OCI-LY1 (cell line): ENCODE data around the gene ABCA4.

ENCODE experiments used
- H2AFZ ChIP-seq: fragments of 200-600 bp; sonication (generic), shearing (Covaris generic); 2 replicates; pipeline ENCODE4 v1.6.0; 2014; ENCODE audit warnings: antibody characterized with exemption, mild to moderate bottlenecking, low read length
- H3F3A ChIP-seq: fragments of 200-600 bp; sonication (generic), shearing (Covaris generic); 2 replicates; pipeline ENCODE4 v1.6.0; 2014; ENCODE audit warnings: mild to moderate bottlenecking, antibody characterized with exemption, low read length, moderate library complexity; ENCODE audit not compliant: insufficient read depth
- H3K27ac ChIP-seq: fragments of 200-600 bp; sonication (generic); 2 replicates; pipeline ENCODE4 v1.5.1; 2014; ENCODE audit warnings: low read length, mixed run types, mild to moderate bottlenecking, low read depth; ENCODE audit not compliant: poor library complexity, severe bottlenecking
- H3K27me3 ChIP-seq: fragments of 200-600 bp; sonication (generic); 2 replicates; pipeline ENCODE4 v1.6.0; 2014; ENCODE audit warnings: antibody characterized with exemption, mild to moderate bottlenecking, low read length, moderate library complexity; ENCODE audit not compliant: insufficient read depth
- H3K36me3 ChIP-seq: fragments of 200-600 bp; sonication (generic); 2 replicates; pipeline ENCODE4 v1.6.1; 2014; ENCODE audit warnings: mild to moderate bottlenecking, antibody characterized with exemption, low read length, moderate library complexity, mixed read lengths; ENCODE audit not compliant: insufficient read depth
- H3K4me1 ChIP-seq: fragments of 200-600 bp; sonication (generic); 2 replicates; pipeline ENCODE4 v1.5.1; 2014; ENCODE audit warnings: mild to moderate bottlenecking, low read length, moderate library complexity; ENCODE audit not compliant: insufficient read depth, severe bottlenecking
- H3K4me2 ChIP-seq: fragments of 200-600 bp; sonication (generic), shearing (Covaris generic); 2 replicates; pipeline ENCODE4 v1.6.1; 2014; ENCODE audit warnings: low read length
- H3K4me3 ChIP-seq: fragments of 200-600 bp; sonication (generic); 2 replicates; pipeline ENCODE4 v1.5.1; 2014; ENCODE audit warnings: low read length, low read depth, mild to moderate bottlenecking, mixed read lengths; ENCODE audit not compliant: poor library complexity, severe bottlenecking
- H3K79me2 ChIP-seq: fragments of 200-600 bp; shearing (Covaris generic); 2 replicates; pipeline ENCODE4 v1.6.1; 2016; ENCODE audit warnings: mixed run types, low read length, mixed read lengths; ENCODE audit not compliant: insufficient read depth
- H3K9ac ChIP-seq: fragments of 200-600 bp; sonication (generic), shearing (Covaris generic); 2 replicates; pipeline ENCODE4 v1.6.1; 2014; ENCODE audit warnings: mild to moderate bottlenecking, low read length, mixed read lengths
- H3K9me2 ChIP-seq: fragments of 200-600 bp; sonication (generic), shearing (Covaris generic); 2 replicates; pipeline ENCODE4 v1.6.1; 2014; ENCODE audit warnings: low read depth, mild to moderate bottlenecking, low read length, mixed read lengths
- H3K9me3 ChIP-seq: fragments of 200-600 bp; shearing (Covaris generic); 2 replicates; pipeline ENCODE4 v1.6.1; 2014; ENCODE audit warnings: low read length, mixed read lengths
- H4K20me1 ChIP-seq: fragments of 200-600 bp; sonication (generic), shearing (Covaris generic); 2 replicates; pipeline ENCODE4 v1.6.0; 2016; ENCODE audit warnings: mild to moderate bottlenecking, low read length; ENCODE audit not compliant: insufficient read depth
- EZH2 ChIP-seq: fragments of 200-600 bp; sonication (generic), shearing (Covaris generic); IDR thresholded peaks from 2 replicates; pipeline ENCODE4 v1.8.0; 2017; ENCODE audit warnings: borderline replicate concordance, mixed run types, mild to moderate bottlenecking, antibody characterized with exemption, low read length, moderate library complexity, mixed read lengths
- TF ChIP-seq, protein P1 (sequence below): fragments of 200-600 bp; sonication (generic), shearing (Covaris generic); IDR thresholded peaks from 2 replicates; pipeline ENCODE4 v1.5.1; 2017; ENCODE audit warnings: mild to moderate bottlenecking, antibody characterized with exemption, low read length, moderate library complexity, mixed read lengths

The ABCA4 gene

DNA sequence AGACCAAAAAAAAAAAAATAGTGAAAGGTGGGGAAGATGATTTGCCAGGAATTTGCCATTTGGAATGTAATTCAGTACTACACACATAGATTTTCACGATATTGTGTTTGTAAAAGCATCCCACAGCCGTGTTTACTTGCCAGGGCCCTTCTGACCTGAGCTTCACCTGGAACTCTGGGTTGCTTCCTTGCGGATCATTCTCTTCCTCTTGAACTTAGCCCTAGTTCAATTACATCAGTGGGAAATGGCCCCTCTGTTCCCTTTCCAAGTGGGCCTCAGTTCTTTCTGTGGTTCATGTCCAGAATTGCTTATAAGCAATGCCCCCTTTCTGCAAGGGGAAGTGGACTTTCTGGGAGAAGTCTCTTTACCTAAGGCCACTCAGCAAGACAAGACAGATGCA, 41.0 kb downstream of the ABCA4 start:
- Histone ChIP-seq H2AFZ (no peak overlapping the region), H3K36me3 (no peaks in the 10 kb centered on the region), H3K27ac (no peak overlapping the region), H3K4me1 (no peaks in the 10 kb centered on the region), H3F3A (no peaks in the 10 kb centered on the region), H3K4me2 (no peak overlapping the region), H4K20me1 (no peaks in the 10 kb centered on the region), H3K9ac (no peak overlapping the region), H3K9me3 (no peaks in the 10 kb centered on the region), H3K4me3 (no peak overlapping the region), H3K79me2 (no peaks in the 10 kb centered on the region), H3K9me2 (no peaks in the 10 kb centered on the region), H3K27me3 (no peaks in the 10 kb centered on the region; the same call in 1 of the 2 replicates)
- TF ChIP-seq EZH2 = no peak
- TF ChIP-seq, protein P1, sequence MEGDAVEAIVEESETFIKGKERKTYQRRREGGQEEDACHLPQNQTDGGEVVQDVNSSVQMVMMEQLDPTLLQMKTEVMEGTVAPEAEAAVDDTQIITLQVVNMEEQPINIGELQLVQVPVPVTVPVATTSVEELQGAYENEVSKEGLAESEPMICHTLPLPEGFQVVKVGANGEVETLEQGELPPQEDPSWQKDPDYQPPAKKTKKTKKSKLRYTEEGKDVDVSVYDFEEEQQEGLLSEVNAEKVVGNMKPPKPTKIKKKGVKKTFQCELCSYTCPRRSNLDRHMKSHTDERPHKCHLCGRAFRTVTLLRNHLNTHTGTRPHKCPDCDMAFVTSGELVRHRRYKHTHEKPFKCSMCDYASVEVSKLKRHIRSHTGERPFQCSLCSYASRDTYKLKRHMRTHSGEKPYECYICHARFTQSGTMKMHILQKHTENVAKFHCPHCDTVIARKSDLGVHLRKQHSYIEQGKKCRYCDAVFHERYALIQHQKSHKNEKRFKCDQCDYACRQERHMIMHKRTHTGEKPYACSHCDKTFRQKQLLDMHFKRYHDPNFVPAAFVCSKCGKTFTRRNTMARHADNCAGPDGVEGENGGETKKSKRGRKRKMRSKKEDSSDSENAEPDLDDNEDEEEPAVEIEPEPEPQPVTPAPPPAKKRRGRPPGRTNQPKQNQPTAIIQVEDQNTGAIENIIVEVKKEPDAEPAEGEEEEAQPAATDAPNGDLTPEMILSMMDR = no peak

DNA sequence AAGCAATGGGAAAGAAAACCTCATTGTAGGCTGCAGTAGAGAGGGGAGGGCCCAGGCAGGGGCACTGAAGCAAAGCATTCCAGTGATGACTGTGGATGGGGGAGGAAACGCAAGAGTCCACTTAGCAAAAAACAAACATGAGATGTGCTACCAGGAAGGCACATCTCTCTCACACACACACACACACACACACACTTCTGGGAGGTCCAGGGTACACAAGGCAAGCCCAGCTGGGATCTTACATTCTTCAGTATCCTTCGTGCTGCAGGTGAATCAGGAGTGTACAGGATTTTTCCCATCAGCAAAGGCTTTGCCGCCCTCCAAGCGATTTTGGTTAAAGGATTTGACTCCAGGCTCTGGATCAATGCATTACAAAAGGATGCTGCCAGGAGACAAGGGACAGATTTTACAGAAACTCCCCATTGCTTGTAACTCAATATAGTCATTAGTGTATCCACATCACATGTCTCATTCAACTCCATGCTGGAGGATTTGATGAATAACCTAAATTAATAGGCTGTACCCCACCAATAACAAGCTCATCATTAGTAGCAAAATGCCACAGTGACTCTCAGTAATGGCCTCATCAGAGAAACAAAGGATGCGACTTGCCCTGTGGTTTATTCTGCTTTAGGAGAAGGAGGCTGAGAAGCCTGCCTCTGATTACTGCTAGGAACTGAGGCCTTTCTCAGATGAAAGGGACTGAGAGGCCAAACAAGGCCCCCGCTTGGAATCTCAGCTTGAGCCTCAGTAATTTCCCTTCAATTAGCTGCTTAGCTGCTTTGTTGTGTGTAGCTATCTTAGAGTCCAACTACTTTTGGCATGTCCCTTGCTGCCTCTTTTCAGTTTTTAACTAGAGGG, 41.6 kb downstream of the ABCA4 start:
- H3K27ac ChIP-seq = no peak overlapping the region
- TF ChIP-seq EZH2 = no peak
- TF ChIP-seq, protein P1 = no peak
- no peaks in the 10 kb centered on the region for H3K9me2 ChIP-seq
- no peaks in the 10 kb centered on the region for H3K79me2 ChIP-seq
- no peaks in the 10 kb centered on the region for H3K36me3 ChIP-seq
- no peaks in the 10 kb centered on the region for H3K9me3 ChIP-seq
- H3K9ac ChIP-seq = no peak overlapping the region
- no peak overlapping the region for H3K4me2 ChIP-seq
- no peaks in the 10 kb centered on the region; the same call in 1 of the 2 replicates for H3K27me3 ChIP-seq
- H2AFZ ChIP-seq = no peak overlapping the region
- no peaks in the 10 kb centered on the region for H3F3A ChIP-seq
- H4K20me1 ChIP-seq = no peaks in the 10 kb centered on the region
- no peak overlapping the region for H3K4me3 ChIP-seq
- H3K4me1 ChIP-seq = no peaks in the 10 kb centered on the region

DNA sequence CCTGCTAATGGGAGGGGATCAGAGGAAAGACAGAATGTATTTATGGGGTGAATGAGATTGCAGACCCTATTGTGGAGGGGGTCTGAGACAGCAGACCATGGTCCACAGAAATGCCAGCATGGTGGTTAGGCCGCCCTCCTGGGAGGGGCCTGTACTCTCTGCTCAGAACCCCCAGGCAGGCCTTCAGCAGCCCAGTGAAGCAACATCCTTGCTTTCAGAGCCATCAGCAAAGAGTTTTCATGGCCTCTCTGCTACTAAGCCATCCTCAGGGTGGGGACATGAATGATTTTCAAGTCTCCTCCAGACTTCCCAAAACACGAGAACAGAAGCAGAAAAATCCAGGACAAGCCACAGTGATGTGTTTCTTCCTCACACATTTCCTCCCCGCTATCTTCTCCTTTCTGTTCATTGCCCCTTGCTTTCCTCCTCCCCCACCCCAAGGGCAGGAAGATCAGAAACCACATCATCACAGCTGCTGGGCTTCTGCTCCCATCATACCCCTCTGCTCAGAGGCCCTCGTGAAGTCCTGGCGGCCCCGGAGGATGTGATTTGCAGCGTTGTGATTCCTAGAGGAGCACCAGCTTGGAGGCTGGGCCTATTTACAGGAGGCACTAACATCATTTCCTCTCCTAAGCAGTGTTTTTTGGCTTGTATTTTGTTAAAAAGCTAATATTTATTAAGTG, 48.0 kb downstream of the ABCA4 start:
- H3K4me2 ChIP-seq = no peak overlapping the region
- H3K9ac ChIP-seq = no peak overlapping the region
- H3K9me3 ChIP-seq = no peaks in the 10 kb centered on the region
- H3K36me3 ChIP-seq = no peaks in the 10 kb centered on the region
- H3K27me3 ChIP-seq = no peaks in the 10 kb centered on the region; the same call in 1 of the 2 replicates
- H3F3A ChIP-seq = no peaks in the 10 kb centered on the region
- H3K4me1 ChIP-seq = no peaks in the 10 kb centered on the region
- no peaks in the 10 kb centered on the region for H3K9me2 ChIP-seq
- no peak overlapping the region for H3K27ac ChIP-seq
- H3K79me2 ChIP-seq = no peaks in the 10 kb centered on the region
- H2AFZ ChIP-seq = no peak overlapping the region
- no peak for TF ChIP-seq EZH2
- TF ChIP-seq, protein P1 = no peak
- no peak overlapping the region for H3K4me3 ChIP-seq
- no peaks in the 10 kb centered on the region for H4K20me1 ChIP-seq
